G401.6 (cell line): ENCODE measurements around the gene SMYD1.
A peak's percentile ranks its signal among the peaks of the same experiment; 100 is the strongest.
"Not testable (repeated sequence)": the region's sequence is repeated elsewhere in the genome, so short reads cannot be mapped to it uniquely, and the experiment has no call there.

Source experiments
- FAIRE-seq: peaks from 2 replicates; lab custom pipeline; 2012; peaks lifted over from hg19 to GRCh38; lab: Jason Lieb, UNC

SMYD1 gene

GRCh38 chr2:88067598-88067997 lies at the start of gene SMYD1:
TSS of gene SMYD1 (plus strand) at chr2:88067825. CDS start at chr2:88067865, 40 bp downstream.
- FAIRE-seq = no peak

- not testable (repeated sequence) for FAIRE-seq
These were observed 49.4 kb upstream of the SMYD1 start for GRCh38 chr2:88018077-88018805.

- FAIRE-seq = no peak
These were observed 48.7 kb upstream of the SMYD1 start for GRCh38 chr2:88018909-88019308.

- no peak for FAIRE-seq
These were observed 47.6 kb upstream of the SMYD1 start for GRCh38 chr2:88019985-88020384.

- FAIRE-seq = no peak
These were observed 45.0 kb upstream of the SMYD1 start for GRCh38 chr2:88022669-88022921.

GRCh38 chr2:88024509-88024908 lies 43.1 kb upstream of the SMYD1 start:
- FAIRE-seq = no peak

- FAIRE-seq = no peak
These were observed 39.8 kb upstream of the SMYD1 start for GRCh38 chr2:88027697-88028389.

GRCh38 chr2:88028931-88029330 lies 38.7 kb upstream of the SMYD1 start:
- no peak for FAIRE-seq

- FAIRE-seq = no peak
These were observed 35.4 kb upstream of the SMYD1 start for GRCh38 chr2:88032070-88032702.

GRCh38 chr2:88036182-88036581 lies 31.4 kb upstream of the SMYD1 start:
- FAIRE-seq = no peak

GRCh38 chr2:88036606-88037005 lies 31.0 kb upstream of the SMYD1 start:
- FAIRE-seq = no peak

GRCh38 chr2:88038263-88039105 lies 29.1 kb upstream of the SMYD1 start:
- no peak for FAIRE-seq

- FAIRE-seq = no peak
These were observed 25.1 kb upstream of the SMYD1 start for GRCh38 chr2:88042476-88042875.

GRCh38 chr2:88045561-88045960 lies 22.1 kb upstream of the SMYD1 start:
- FAIRE-seq = not testable (repeated sequence)

- no peak for FAIRE-seq
These were observed 19.1 kb upstream of the SMYD1 start for GRCh38 chr2:88048541-88048940.

GRCh38 chr2:88049622-88050021 lies 18.0 kb upstream of the SMYD1 start:
- FAIRE-seq = no peak

GRCh38 chr2:88051792-88052191 lies 15.8 kb upstream of the SMYD1 start:
- FAIRE-seq = no peak

GRCh38 chr2:88053296-88053695 lies 14.3 kb upstream of the SMYD1 start:
- FAIRE-seq = no peak

GRCh38 chr2:88053934-88054781 lies 13.5 kb upstream of the SMYD1 start:
- FAIRE-seq = no peak

- no peak for FAIRE-seq
These were observed 12.7 kb upstream of the SMYD1 start for GRCh38 chr2:88054782-88055370.

- FAIRE-seq = peak; percentile 66
These were observed 12.1 kb upstream of the SMYD1 start, which contains the start of gene KRCC1 for GRCh38 chr2:88055371-88056128. TSS of gene KRCC1 (minus strand) at chr2:88055783. CDS start at chr2:88028563, 27,220 bp downstream.
